GM19025 (cell line): Measurements from ENCODE around the gene NMRK1.
A peak's percentile ranks its signal among the peaks of the same experiment; 100 is the strongest.

Source experiments
- ATAC-seq: cut with Tn5 transposase; IDR thresholded peaks from one replicate; pipeline ENCODE4 v1.9.1; 2021; ENCODE audit warnings: mild to moderate bottlenecking, low read depth, moderate library complexity; ENCODE audit not compliant: unreplicated experiment

The NMRK1 gene

GRCh38 chr9:75102177-75102790, 14.3 kb upstream of the NMRK1 start:
- no peak for ATAC-seq

GRCh38 chr9:75101004-75101588, 13.1 kb upstream of the NMRK1 start:
- ATAC-seq = no peak

- ATAC-seq = no peak
Observed at GRCh38 chr9:75096796-75097195, 8.8 kb upstream of the NMRK1 start.

GRCh38 chr9:75092766-75093165, 4.8 kb upstream of the NMRK1 start:
- ATAC-seq = no peak

GRCh38 chr9:75090579-75090978, 2.6 kb upstream of the NMRK1 start:
- ATAC-seq = no peak

GRCh38 chr9:75089373-75089766, 1.4 kb upstream of the NMRK1 start:
- no peak for ATAC-seq

- ATAC-seq = peak; percentile 21
Observed at GRCh38 chr9:75088646-75089372, 854 bp upstream of the NMRK1 start.

- ATAC-seq = no peak
Observed at GRCh38 chr9:75087289-75087823, 599 bp downstream of the NMRK1 start.

GRCh38 chr9:75086541-75087288, 1.2 kb downstream of the NMRK1 start:
- ATAC-seq = no peak

GRCh38 chr9:75085640-75086039, 2.3 kb downstream of the NMRK1 start:
- ATAC-seq = no peak

- no peak for ATAC-seq
Observed at GRCh38 chr9:75084081-75084672, 3.8 kb downstream of the NMRK1 start.

- no peak for ATAC-seq
Observed at GRCh38 chr9:75083188-75083970, 4.6 kb downstream of the NMRK1 start.

GRCh38 chr9:75081632-75082031, 6.3 kb downstream of the NMRK1 start:
- no peak for ATAC-seq

- ATAC-seq = no peak
Observed at GRCh38 chr9:75072895-75073294, 15.1 kb downstream of the NMRK1 start.

GRCh38 chr9:75071530-75072122, 16.3 kb downstream of the NMRK1 start:
- ATAC-seq = no peak

- no peak for ATAC-seq
Observed at GRCh38 chr9:75069171-75069570, 18.8 kb downstream of the NMRK1 start.

- no peak for ATAC-seq
Observed at GRCh38 chr9:75067894-75068293, 20.1 kb downstream of the NMRK1 start.

GRCh38 chr9:75065510-75065909, 22.4 kb downstream of the NMRK1 start:
- no peak for ATAC-seq

- no peak for ATAC-seq
Observed at GRCh38 chr9:75064307-75065025, 23.5 kb downstream of the NMRK1 start.
